K562 (cell line): ENCODE measurements around the gene CD276.

Source experiments
- CTCF ChIP-seq, 3 experiments: IDR thresholded peaks in 2 of 3; conservative IDR thresholded peaks in 1 of 3; 2 replicates each; pipeline ENCODE4 v1.5.1; 2011 to 2012; ENCODE audit warnings: low read length in 3 of 3, mild to moderate bottlenecking in 3 of 3, control low read depth in 2 of 3, improper control_type of control experiment in 1 of 3, inconsistent platforms in 1 of 3, low read depth in 1 of 3, mixed read lengths in 1 of 3, moderate library complexity in 1 of 3; ENCODE audit not compliant: insufficient read depth in 2 of 3
- NFYB ChIP-seq: IDR thresholded peaks from 2 replicates; pipeline ENCODE4 v1.6.1; 2011; ENCODE audit warnings: mild to moderate bottlenecking, moderate library complexity; ENCODE audit not compliant: insufficient read length; ENCODE audit errors: extremely low read depth

GRCh38 chr15:73718694-73719093 is 34.5 kb downstream of the CD276 start:
- TF ChIP-seq CTCF (IDR thresholded peaks at IDR 0.05 in 2 of 3, conservative IDR thresholded peaks at IDR 0.05 in 1 of 3; ENCODE audit: insufficient read depth in 2 of 3, low read depth in 1 of 3, low read length in 3 of 3): no peak
- no peak for TF ChIP-seq NFYB
